Muscle layer of duodenum (tissue), 2 donors: Measurements from ENCODE around the gene ADGRL3.

Source experiments
- H3K27ac ChIP-seq: one replicate; pipeline ENCODE4 v1.7.0; 2013; ENCODE audit warnings: mild to moderate bottlenecking, low read length
- H3K27me3 ChIP-seq: one replicate; pipeline ENCODE4 v1.7.0; 2013; ENCODE audit warnings: low read depth, mild to moderate bottlenecking, control low read depth, low read length
- H3K36me3 ChIP-seq, 2 donors: one replicate each; pipeline ENCODE4 v1.7.0; 2013; ENCODE audit warnings: low read length in 2 of 2, control low read depth in 1 of 2, mild to moderate bottlenecking in 1 of 2; ENCODE audit not compliant: insufficient read depth in 2 of 2, control insufficient read depth in 1 of 2
- H3K4me1 ChIP-seq, 2 donors: one replicate each; pipeline ENCODE4 v1.7.0; 2013; ENCODE audit warnings: low read length in 2 of 2, mild to moderate bottlenecking in 2 of 2, control low read depth in 1 of 2, moderate library complexity in 1 of 2; ENCODE audit not compliant: insufficient read depth in 2 of 2, control insufficient read depth in 1 of 2
- H3K4me3 ChIP-seq, 2 donors: one replicate each; pipeline ENCODE4 v1.7.0; 2013; ENCODE audit warnings: low read length in 2 of 2, low read depth in 1 of 2, mild to moderate bottlenecking in 1 of 2
- H3K9me3 ChIP-seq, 2 donors: one replicate each; pipeline ENCODE4 v1.7.0; 2013; ENCODE audit warnings: low read length in 2 of 2, control low read depth in 1 of 2, mild to moderate bottlenecking in 1 of 2; ENCODE audit not compliant: control insufficient read depth in 1 of 2
- donor health status: healthy.

The ADGRL3 gene

DNA sequence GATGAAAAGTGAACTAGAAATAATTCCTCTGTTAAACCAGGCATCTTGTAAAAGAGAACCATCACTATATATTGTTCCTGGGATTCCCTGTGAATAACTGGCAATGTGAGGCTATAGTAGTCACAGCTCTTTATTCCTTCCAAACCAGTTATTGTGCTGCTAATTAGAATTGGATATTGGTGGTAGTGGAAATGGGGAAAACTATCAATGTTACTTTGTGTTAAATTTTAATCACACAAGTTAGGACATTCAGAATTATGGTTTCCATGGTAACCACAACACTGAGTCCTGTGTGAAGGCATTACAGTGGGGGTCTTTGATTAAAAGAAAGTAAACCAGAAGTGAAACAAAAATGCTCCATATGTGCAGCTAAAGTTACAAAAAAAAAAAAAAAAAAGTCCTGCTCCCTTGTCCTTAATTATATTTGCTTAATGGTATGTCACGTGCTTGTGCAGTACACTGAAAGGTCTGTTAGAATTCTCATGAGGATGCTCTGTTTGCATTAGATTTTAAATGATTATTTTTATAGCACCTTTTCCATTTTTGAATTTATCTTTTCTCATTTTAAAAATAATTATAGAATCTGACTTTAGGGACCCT is 200.4 kb downstream of the ADGRL3 start:
- Histone ChIP-seq H3K4me3 (no peak overlapping the region), H3K4me1 (no peaks in the 10 kb centered on the region), H3K9me3 (no peaks in the 10 kb centered on the region), H3K27ac (no peak overlapping the region), H3K27me3 (no peaks in the 10 kb centered on the region), H3K36me3 (no peaks in the 10 kb centered on the region)

DNA sequence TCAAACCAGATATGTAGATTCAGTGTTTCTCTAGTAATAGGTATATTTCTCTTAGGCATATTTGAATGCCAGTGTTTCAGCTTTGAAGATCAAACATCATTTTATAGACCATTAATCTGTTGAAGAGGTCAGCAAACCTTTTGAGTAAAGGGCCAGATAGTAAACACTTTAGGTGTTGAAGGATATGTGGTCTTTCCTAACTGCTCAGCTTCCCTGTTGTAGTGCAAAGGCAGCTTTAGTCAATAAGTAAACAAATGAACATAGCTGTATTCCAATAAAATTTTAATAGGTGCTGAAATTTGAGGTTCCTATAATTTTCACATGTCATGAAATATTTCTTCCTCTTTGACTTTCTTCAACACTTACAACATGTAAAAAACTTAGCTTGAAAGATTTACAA is 201.6 kb downstream of the ADGRL3 start:
- Histone ChIP-seq H3K4me1 (no peaks in the 10 kb centered on the region), H3K36me3 (no peaks in the 10 kb centered on the region)

DNA sequence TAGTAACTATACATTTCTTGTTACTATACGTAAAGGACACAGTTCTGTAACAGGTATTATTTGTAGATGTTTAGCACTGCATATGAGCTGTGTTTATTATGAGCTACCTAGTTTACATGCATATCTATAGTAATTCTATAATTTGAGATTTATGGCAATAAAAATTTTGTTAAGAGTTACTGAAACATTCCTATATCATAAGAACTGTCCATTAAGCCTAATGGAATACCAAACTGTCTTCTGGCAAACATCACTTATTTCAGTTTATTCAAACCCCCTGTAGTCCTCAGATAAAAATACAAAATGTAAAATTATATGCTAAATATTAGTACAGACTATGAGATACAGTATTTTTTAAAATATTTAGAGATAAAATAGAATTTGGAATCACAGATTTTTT is 205.2 kb downstream of the ADGRL3 start:
- Histone ChIP-seq H3K9me3 (no peaks in the 10 kb centered on the region), H3K4me1 (no peaks in the 10 kb centered on the region), H3K27ac (no peak overlapping the region), H3K36me3 (no peaks in the 10 kb centered on the region), H3K4me3 (no peak overlapping the region), H3K27me3 (no peaks in the 10 kb centered on the region)

More for the DNA sequence above, 201.6 kb downstream of the ADGRL3 start:
- no peak overlapping the region for H3K4me3 ChIP-seq
- H3K27ac ChIP-seq, result no peak overlapping the region
- H3K27me3 ChIP-seq, result no peaks in the 10 kb centered on the region
- H3K9me3 ChIP-seq, result no peaks in the 10 kb centered on the region

- H3K4me1 ChIP-seq, result no peaks in the 10 kb centered on the region
- no peaks in the 10 kb centered on the region for H3K9me3 ChIP-seq
- no peak overlapping the region for H3K27ac ChIP-seq
- no peaks in the 10 kb centered on the region for H3K36me3 ChIP-seq
- H3K27me3 ChIP-seq, result no peaks in the 10 kb centered on the region
- H3K4me3 ChIP-seq, result no peak overlapping the region
Measured at GRCh38 chr4:61406677-61407076, 206.6 kb downstream of the ADGRL3 start.

- Histone ChIP-seq H3K27me3 (no peaks in the 10 kb centered on the region), H3K4me1 (no peaks in the 10 kb centered on the region), H3K27ac (no peak overlapping the region), H3K36me3 (no peaks in the 10 kb centered on the region), H3K4me3 (no peak overlapping the region), H3K9me3 (no peaks in the 10 kb centered on the region)
Measured at GRCh38 chr4:61407642-61408618, 207.8 kb downstream of the ADGRL3 start.

DNA sequence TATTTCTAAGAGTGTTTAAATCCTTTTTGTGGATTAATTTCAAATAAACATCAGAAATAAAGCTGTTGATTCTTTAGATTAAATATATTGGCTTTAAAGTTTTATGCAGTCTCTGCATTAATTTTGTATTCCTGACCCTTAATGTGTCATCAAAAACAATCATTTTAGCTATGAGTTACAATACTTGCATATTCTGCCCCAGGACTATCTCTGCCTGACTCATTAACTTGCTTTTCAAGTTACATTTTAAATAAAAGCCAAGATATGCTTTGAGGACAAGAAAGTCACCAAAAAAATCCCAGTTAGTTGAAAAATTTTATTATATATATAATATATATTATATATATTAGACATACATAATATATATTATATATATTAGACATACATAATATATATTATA is 208.7 kb downstream of the ADGRL3 start:
- H3K27ac ChIP-seq, result no peak overlapping the region
- H3K4me3 ChIP-seq, result no peak overlapping the region
- no peaks in the 10 kb centered on the region for H3K9me3 ChIP-seq
- H3K36me3 ChIP-seq, result no peaks in the 10 kb centered on the region
- no peaks in the 10 kb centered on the region for H3K4me1 ChIP-seq
- no peaks in the 10 kb centered on the region for H3K27me3 ChIP-seq

DNA sequence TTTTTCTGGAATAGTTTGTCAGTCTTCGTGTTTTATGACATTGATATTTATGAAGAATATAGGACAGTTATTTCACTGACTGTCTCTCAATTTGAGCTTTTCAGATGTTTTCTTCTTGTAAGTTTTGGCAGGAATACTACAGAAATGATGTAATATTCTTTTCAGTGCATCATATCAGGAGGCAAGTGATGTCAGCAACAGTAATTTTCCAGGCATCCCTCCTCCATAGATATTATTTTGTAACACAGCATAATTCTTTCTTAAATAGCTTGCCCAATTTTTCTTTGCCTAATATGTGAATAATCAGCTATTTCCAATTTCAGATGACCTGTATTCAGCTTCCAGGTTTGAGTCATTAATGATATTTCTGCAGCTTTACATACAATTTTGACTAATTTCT is 211.1 kb downstream of the ADGRL3 start:
- H3K36me3 ChIP-seq, result no peaks in the 10 kb centered on the region
- no peaks in the 10 kb centered on the region for H3K27me3 ChIP-seq
- no peaks in the 10 kb centered on the region for H3K9me3 ChIP-seq
- H3K4me3 ChIP-seq, result no peak overlapping the region
- H3K4me1 ChIP-seq, result no peaks in the 10 kb centered on the region
- no peak overlapping the region for H3K27ac ChIP-seq

GRCh38 chr4:61425315-61425714 is 225.2 kb downstream of the ADGRL3 start:
- Histone ChIP-seq H3K4me1 (no peaks in the 10 kb centered on the region), H3K36me3 (no peaks in the 10 kb centered on the region), H3K27ac (no peak overlapping the region), H3K27me3 (no peaks in the 10 kb centered on the region), H3K4me3 (no peak overlapping the region), H3K9me3 (peaks cover 0 to 7% of the 10 kb centered on the region in 2 donors)

DNA sequence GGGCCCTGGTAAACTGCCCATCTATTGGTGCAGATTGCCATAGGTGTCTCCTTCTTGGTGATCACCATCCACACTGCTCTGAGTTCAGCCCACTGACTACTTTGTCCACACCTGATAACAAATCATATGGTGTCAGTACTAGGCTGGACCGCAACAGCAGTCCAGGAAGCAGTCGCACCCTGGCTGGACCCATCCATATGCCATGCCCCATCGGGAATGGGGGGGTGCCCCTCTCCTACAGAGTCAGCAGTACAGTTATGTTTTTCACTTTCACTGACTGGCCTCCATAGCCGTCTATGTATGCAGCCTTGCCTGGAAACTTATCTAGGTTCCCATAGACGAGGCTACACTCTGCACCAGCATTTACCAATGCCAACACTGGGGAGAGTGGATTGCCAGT is 226.1 kb downstream of the ADGRL3 start:
- no peak overlapping the region for H3K27ac ChIP-seq
- no peaks in the 10 kb centered on the region for H3K4me1 ChIP-seq

GRCh38 chr4:61427099-61427817 is 227.1 kb downstream of the ADGRL3 start:
- Histone ChIP-seq H3K27me3 (no peaks in the 10 kb centered on the region), H3K36me3 (no peaks in the 10 kb centered on the region), H3K27ac (no peak overlapping the region), H3K4me1 (no peaks in the 10 kb centered on the region), H3K9me3 (peaks cover 0 to 7% of the 10 kb centered on the region in 2 donors), H3K4me3 (no peak overlapping the region)

More for the DNA sequence above, 226.1 kb downstream of the ADGRL3 start:
- Histone ChIP-seq H3K4me3 (no peak overlapping the region), H3K36me3 (no peaks in the 10 kb centered on the region), H3K9me3 (peaks cover 0 to 7% of the 10 kb centered on the region in 2 donors), H3K27me3 (no peaks in the 10 kb centered on the region)

DNA sequence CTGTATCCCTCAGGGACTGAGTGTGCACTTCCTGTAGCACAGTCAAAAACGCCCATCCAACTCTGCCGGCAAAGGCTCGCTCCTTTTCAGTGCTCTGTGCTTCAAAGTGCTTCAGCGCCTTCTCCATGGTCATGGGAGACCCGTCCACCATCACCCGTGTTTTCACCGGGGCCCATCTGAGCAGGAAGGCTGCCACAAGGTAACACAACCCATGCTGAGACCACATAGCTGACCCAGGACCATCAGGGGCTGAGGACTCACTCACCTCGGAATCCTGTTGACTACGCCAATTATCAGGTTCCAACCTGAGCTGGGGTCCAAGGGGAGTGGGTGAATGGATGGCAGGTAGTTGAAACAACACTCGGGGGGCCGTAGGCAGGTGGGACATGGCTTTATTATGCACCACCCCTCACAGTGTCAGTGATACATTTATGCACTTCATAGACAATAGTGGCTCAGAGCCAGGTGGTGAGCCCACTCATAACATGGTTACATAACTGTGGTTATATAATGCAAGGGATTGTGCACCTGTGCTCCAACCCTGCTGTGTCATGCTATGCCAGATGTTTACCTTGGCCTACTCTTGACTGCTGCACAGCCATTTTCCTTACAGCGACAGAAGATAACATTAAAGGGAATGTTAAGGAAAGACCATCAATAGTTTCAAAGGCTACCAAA is 227.8 kb downstream of the ADGRL3 start:
- Histone ChIP-seq H3K4me3 (no peak overlapping the region), H3K27ac (no peak overlapping the region)

More for the DNA sequence above, 227.8 kb downstream of the ADGRL3 start:
- Histone ChIP-seq H3K36me3 (no peaks in the 10 kb centered on the region), H3K9me3 (peaks cover 0 to 7% of the 10 kb centered on the region in 2 donors), H3K4me1 (no peaks in the 10 kb centered on the region), H3K27me3 (no peaks in the 10 kb centered on the region)
